MM.1S (cell line): ENCODE data around the gene OR4K5.
"Not testable (repeated sequence)": the region's sequence is repeated elsewhere in the genome, so short reads cannot be mapped to it uniquely, and the experiment has no call there.

Experiments
- DNase-seq: peaks from one replicate; pipeline ENCODE4 v3.0.0-alpha.2; 2015
- H2AFZ ChIP-seq: fragments of 300-600 bp; sonication (generic); 2 replicates; pipeline ENCODE4 v1.6.0; 2016; ENCODE audit warnings: antibody characterized with exemption, low read length
- H3F3A ChIP-seq: fragments of 300-600 bp; sonication (generic); 2 replicates; pipeline ENCODE4 v1.6.1; 2016; ENCODE audit warnings: mild to moderate bottlenecking, antibody characterized with exemption, low read length, moderate library complexity, mixed read lengths; ENCODE audit not compliant: insufficient read depth
- H3K27ac ChIP-seq: fragments of 300-600 bp; sonication (generic); 2 replicates; pipeline ENCODE4 v1.5.1; 2016; ENCODE audit warnings: mild to moderate bottlenecking, low read length
- H3K27me3 ChIP-seq: fragments of 300-600 bp; sonication (generic); replicated peaks from 2 replicates; pipeline ENCODE4 v1.6.0; 2016; ENCODE audit warnings: low read length; ENCODE audit not compliant: insufficient read depth
- H3K36me3 ChIP-seq: fragments of 300-600 bp; sonication (generic); replicated peaks from 2 replicates; pipeline ENCODE4 v1.6.1; 2016; ENCODE audit warnings: mild to moderate bottlenecking, low read length, mixed read lengths; ENCODE audit not compliant: insufficient read depth
- H3K4me1 ChIP-seq: fragments of 300-600 bp; sonication (generic); 2 replicates; pipeline ENCODE4 v1.6.1; 2016; ENCODE audit warnings: low read length, mixed read lengths
- H3K4me2 ChIP-seq: fragments of 300-600 bp; sonication (generic); 2 replicates; pipeline ENCODE4 v1.6.0; 2016; ENCODE audit warnings: low read depth, low read length
- H3K4me3 ChIP-seq: fragments of 300-600 bp; sonication (generic); 2 replicates; pipeline ENCODE4 v1.5.1; 2016; ENCODE audit warnings: low read length, mixed read lengths
- H3K79me2 ChIP-seq: fragments of 300-600 bp; sonication (generic); 2 replicates; pipeline ENCODE4 v1.6.1; 2016; ENCODE audit warnings: mixed run types, low read length, mixed read lengths
- H3K9ac ChIP-seq: fragments of 300-600 bp; sonication (generic); 2 replicates; pipeline ENCODE4 v1.6.1; 2016; ENCODE audit warnings: low read length, mixed read lengths
- H3K9me2 ChIP-seq: fragments of 300-600 bp; sonication (generic); replicated peaks from 2 replicates; pipeline ENCODE4 v1.6.1; 2016; ENCODE audit warnings: mild to moderate bottlenecking, low read length, mixed read lengths; ENCODE audit not compliant: insufficient read depth
- H3K9me3 ChIP-seq: fragments of 300-600 bp; sonication (generic); replicated peaks from 2 replicates; pipeline ENCODE4 v1.6.1; 2016; ENCODE audit warnings: mild to moderate bottlenecking, low read length, mixed read lengths; ENCODE audit not compliant: insufficient read depth
- H4K20me1 ChIP-seq: fragments of 300-600 bp; sonication (generic); 2 replicates; pipeline ENCODE4 v1.6.1; 2016; ENCODE audit warnings: mild to moderate bottlenecking, low read length, moderate library complexity, mixed read lengths; ENCODE audit not compliant: insufficient read depth
- CTCF ChIP-seq: fragments of 300-600 bp; sonication (generic); IDR thresholded peaks from 2 replicates; pipeline ENCODE4 v1.5.1; 2016; ENCODE audit warnings: antibody characterized with exemption, low read length, mixed read lengths
- EZH2 ChIP-seq: fragments of 300-600 bp; sonication (generic); optimal IDR thresholded peaks from 2 replicates; pipeline ENCODE3; 2017; ENCODE audit warnings: low read depth, mild to moderate bottlenecking, antibody characterized with exemption, low read length, mixed read lengths
- EZH2phosphoT487 ChIP-seq: fragments of 300-600 bp; sonication (generic); IDR thresholded peaks from 2 replicates; pipeline ENCODE4 v1.6.1; 2018; ENCODE audit warnings: antibody characterized with exemption, low read length

Gene OR4K5

DNA sequence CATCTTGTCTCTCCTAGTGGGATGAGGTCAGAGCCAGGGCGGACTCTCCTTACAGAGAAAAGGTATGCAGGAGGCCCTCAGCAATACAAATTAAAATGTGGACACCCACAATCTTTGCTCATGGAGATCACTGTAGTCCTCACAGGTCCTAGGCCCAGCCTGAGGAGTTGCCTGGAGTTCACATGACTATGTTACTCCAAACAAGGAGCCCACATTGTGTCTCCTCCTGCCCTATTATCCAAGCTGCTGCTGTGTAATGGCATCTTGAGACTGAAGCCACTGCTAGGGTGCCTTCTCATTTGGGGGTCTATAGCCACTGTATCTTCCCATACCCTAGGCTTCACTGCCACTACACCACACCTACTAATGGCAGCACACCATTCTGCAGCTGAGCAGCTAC lies 21.3 kb downstream of the OR4K5 start:
- no peak for DNase-seq
- H3K79me2 ChIP-seq: no peaks in the 10 kb centered on the region
- H3K27me3 ChIP-seq: no peaks in the 10 kb centered on the region
- H3F3A ChIP-seq: no peaks in the 10 kb centered on the region
- no peak overlapping the region for H2AFZ ChIP-seq
- H3K9me2 ChIP-seq: no peaks in the 10 kb centered on the region
- H3K4me3 ChIP-seq: no peak overlapping the region
- H3K36me3 ChIP-seq: no peaks in the 10 kb centered on the region
- H3K4me2 ChIP-seq: no peak overlapping the region
- H3K9me3 ChIP-seq: no peaks in the 10 kb centered on the region
- H3K4me1 ChIP-seq: no peaks in the 10 kb centered on the region
- no peak overlapping the region for H3K9ac ChIP-seq
- no peak for TF ChIP-seq EZH2
- TF ChIP-seq CTCF: no peak
- no peak for TF ChIP-seq EZH2phosphoT487
- H3K27ac ChIP-seq: no peak overlapping the region
- H4K20me1 ChIP-seq: no peaks in the 10 kb centered on the region

GRCh38 chr14:19947413-19948090 lies 27.1 kb downstream of the OR4K5 start:
- Histone ChIP-seq H3K27me3 (no peaks in the 10 kb centered on the region), H3K79me2 (no peaks in the 10 kb centered on the region), H3K4me3 (no peak overlapping the region), H3K9me2 (no peaks in the 10 kb centered on the region), H3K4me1 (no peaks in the 10 kb centered on the region), H3K9me3 (no peaks in the 10 kb centered on the region), H3K4me2 (no peak overlapping the region), H3K36me3 (no peaks in the 10 kb centered on the region), H4K20me1 (no peaks in the 10 kb centered on the region), H3K27ac (no peak overlapping the region), H2AFZ (no peak overlapping the region), H3K9ac (no peak overlapping the region), H3F3A (no peaks in the 10 kb centered on the region)
- peak; percentile 14; the same call in 1 of the 2 replicates for TF ChIP-seq CTCF
- no peak for TF ChIP-seq EZH2
- peak; percentile 39 for DNase-seq

DNA sequence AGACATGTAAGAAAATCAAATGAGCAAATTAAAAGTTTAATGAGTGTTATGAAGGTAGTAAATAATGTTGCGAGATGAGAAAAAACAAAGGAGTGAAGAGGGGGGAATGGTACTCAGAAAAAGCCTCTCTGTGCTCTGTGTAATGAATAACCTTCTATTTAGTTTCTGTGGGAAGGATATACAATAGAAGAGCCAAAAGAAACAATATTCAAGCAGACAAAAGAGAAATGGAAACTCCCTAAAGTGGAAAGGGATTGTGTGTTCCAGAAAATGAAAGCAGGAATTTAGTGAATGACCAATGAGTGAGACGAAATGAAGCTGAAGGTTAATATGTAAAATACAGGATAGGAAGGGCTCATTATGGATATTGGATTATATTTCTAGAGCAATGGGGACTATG lies 28.8 kb downstream of the OR4K5 start:
- no peak overlapping the region for H3K4me2 ChIP-seq
- no peaks in the 10 kb centered on the region for H3K27me3 ChIP-seq
- no peaks in the 10 kb centered on the region for H4K20me1 ChIP-seq
- no peaks in the 10 kb centered on the region for H3F3A ChIP-seq
- H3K4me1 ChIP-seq: no peaks in the 10 kb centered on the region
- no peaks in the 10 kb centered on the region for H3K9me3 ChIP-seq
- H3K27ac ChIP-seq: no peak overlapping the region
- H3K9me2 ChIP-seq: no peaks in the 10 kb centered on the region
- no peak overlapping the region for H3K9ac ChIP-seq
- no peak for DNase-seq
- H3K4me3 ChIP-seq: no peak overlapping the region
- no peaks in the 10 kb centered on the region for H3K36me3 ChIP-seq
- no peak for TF ChIP-seq CTCF
- TF ChIP-seq EZH2: no peak
- TF ChIP-seq EZH2phosphoT487: no peak
- no peaks in the 10 kb centered on the region for H3K79me2 ChIP-seq
- H2AFZ ChIP-seq: no peak overlapping the region

DNA sequence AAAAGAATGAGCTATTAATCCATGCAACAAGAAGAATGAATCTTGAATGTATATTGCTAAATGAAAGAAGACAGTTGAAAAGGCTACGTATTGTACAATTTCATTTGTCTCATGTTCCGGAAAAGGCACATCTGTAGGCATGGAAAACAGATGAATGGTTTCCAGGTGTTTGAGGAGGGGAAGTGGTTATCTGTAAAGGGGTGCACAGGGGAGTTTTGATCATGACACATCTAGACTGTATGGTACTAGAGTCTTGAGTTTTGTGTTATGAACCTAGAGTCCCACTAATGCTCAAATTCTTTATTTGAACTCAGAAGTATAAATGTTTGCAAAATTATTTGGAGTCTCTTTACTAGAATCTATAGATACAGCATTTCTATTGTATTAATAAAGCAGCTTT lies 49.3 kb downstream of the OR4K5 start:
- DNase-seq, H3K4me1 ChIP-seq, H3K9me2 ChIP-seq, H3F3A ChIP-seq, H3K27ac ChIP-seq, H3K27me3 ChIP-seq, H3K36me3 ChIP-seq, H3K9ac ChIP-seq, H4K20me1 ChIP-seq, H3K9me3 ChIP-seq, H3K4me3 ChIP-seq, H3K79me2 ChIP-seq, H2AFZ ChIP-seq, H3K4me2 ChIP-seq: not testable (repeated sequence)
